ENCODE results near the gene ITPRID2.

Gene ITPRID2

DNA sequence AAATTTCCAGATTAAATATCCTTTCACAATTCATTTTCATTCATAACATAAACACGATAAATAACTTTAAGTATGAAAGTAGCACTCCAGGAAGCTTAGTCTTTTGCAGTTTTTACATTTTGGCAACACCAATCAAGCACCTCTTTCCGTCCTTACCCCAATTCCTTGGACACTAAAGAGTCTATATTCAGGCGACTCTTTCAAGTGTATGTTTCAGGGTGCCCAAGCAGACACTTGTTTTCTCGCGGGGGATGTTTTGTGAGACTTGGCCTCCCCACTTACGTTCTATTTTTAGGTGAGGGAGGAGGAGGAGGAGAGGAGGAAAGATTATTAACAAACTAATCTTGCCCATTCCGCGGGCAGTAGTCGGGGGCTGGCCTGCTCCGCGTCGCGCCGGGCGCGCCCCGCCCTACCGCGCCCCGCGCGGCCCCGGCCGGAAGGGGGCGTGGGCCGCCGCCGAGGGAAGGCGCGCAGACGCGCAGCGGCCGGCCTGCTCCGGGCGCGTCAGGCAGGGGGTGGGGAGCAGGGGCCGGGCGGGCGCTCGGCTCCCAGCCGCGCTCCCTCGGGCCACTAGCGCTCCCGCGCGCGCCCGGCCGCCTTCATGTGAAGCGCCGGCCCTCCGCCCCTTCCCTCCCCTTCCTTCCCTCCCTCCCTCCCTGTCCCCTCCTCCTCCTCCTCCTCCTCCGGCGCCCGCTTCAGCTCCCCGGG is at the start of gene ITPRID2:
TSS of gene ITPRID2 (plus strand) at position 473 of the 708 bp plus-strand sequence. CDS start 337 bp downstream, outside the sequence.
- DNase-seq = peak; percentile 84 to 92
- Histone ChIP-seq H3K4me3 (peak within 1 kb of the TSS; percentile 93 to 97), H3K27ac (peak within 1 kb of the TSS; percentile 98), H3K36me3 (no peaks in the 10 kb centered on the region), H3K4me1 (peaks cover 0 to 57% (median 16%) of the 10 kb centered on the region in 4 donors), H3K27me3 (no peaks in the 10 kb centered on the region), H3K9me3 (no peaks in the 10 kb centered on the region)
- intact Hi-C loops (cut with DNase I; ENCODE audit: low total_unique reads) = loop anchor here (10.0 kb wide), 1 partner anchor 823 kb away; the partner anchor contains the start of gene DNAJC10
- TF ChIP-seq, protein P1, sequence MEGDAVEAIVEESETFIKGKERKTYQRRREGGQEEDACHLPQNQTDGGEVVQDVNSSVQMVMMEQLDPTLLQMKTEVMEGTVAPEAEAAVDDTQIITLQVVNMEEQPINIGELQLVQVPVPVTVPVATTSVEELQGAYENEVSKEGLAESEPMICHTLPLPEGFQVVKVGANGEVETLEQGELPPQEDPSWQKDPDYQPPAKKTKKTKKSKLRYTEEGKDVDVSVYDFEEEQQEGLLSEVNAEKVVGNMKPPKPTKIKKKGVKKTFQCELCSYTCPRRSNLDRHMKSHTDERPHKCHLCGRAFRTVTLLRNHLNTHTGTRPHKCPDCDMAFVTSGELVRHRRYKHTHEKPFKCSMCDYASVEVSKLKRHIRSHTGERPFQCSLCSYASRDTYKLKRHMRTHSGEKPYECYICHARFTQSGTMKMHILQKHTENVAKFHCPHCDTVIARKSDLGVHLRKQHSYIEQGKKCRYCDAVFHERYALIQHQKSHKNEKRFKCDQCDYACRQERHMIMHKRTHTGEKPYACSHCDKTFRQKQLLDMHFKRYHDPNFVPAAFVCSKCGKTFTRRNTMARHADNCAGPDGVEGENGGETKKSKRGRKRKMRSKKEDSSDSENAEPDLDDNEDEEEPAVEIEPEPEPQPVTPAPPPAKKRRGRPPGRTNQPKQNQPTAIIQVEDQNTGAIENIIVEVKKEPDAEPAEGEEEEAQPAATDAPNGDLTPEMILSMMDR (IDR thresholded peaks at IDR 0.05) = peak in 1 of 2 experiments; percentile 58

DNA sequence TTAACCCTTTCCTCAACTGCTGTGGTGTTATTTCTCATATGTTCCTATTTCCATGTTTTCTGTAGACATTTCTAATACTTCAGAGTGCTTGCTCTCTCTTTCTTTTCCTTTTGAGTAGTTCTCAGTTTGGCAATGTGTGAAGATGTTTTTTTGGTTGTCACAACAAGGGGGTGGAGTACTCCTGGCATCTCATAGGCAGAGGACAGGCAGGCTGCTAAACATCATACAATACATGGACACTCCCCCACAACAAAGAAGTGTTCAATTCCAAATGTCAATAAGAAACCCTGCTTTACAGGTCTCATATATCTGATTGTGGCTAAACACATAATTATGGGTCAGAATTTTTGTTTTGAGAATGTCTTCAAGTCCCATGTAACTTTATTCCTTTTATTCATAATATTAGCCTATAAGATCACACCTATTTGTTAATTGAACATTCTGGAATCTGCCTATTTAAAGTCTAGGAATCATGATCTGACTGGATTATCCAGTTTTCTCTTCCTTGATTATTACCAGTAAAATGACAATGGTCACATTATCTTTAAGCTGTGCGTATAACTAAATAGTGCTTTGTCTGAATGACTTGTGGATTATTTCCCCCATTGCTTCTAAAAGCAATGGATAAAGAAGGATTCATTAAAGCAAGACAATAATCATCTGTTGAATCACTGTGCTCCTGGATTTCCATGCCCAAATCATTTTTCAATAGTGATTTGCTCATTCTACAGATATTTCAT is 46.8 kb upstream of the ITPRID2 start:
- no peak overlapping the region for H3K27ac ChIP-seq
- TF ChIP-seq, protein P1 (IDR thresholded peaks at IDR 0.05) = no peak
- H3K4me3 ChIP-seq = no peak overlapping the region
- H3K9me3 ChIP-seq = no peaks in the 10 kb centered on the region
- no peaks in the 10 kb centered on the region for H3K4me1 ChIP-seq
- no peaks in the 10 kb centered on the region for H3K36me3 ChIP-seq
- DNase-seq = no peak
- intact Hi-C loops (cut with DNase I; ENCODE audit: low total_unique reads) = no loop called here
- H3K27me3 ChIP-seq = no peaks in the 10 kb centered on the region

DNA sequence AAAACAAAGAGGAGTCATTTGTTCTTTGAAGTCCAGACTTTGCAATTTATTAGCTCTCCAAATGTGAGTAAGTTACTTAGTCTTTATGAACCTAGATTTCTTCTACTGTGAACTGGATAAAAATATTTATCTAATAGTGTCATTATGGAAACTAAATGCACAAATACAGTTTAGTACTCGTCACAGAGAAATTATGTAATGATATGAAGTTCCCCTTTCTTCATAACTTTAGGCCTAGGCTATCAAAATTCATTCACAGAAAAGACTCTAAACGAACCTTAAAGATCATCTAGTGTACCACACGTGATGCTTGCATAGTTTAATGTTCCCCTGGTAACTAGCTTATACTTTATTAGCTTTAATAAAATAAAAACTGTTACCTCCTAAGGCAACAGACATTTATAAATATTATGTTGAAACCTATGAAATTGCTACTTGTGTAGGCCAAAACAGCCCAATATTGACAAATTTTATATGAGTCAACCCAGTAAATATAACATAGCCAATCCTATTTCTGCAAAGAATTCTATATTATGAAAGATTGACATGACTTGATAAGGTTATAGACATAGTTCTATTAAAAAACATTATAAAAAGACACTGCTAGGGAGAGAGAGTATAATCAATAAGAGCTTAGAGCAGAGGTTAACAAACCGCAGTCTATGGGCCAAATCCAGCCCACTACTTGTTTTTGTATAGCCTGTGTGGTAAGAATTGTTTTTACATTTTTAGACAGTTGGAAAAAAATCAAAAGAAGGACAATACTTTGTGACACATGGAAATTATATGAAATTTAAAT is 44.9 kb upstream of the ITPRID2 start:
- no peak for DNase-seq
- Histone ChIP-seq H3K27me3 (no peaks in the 10 kb centered on the region), H3K4me1 (no peaks in the 10 kb centered on the region), H3K36me3 (no peaks in the 10 kb centered on the region), H3K27ac (no peak overlapping the region), H3K4me3 (no peak overlapping the region), H3K9me3 (no peaks in the 10 kb centered on the region)
- TF ChIP-seq, protein P1 (IDR thresholded peaks at IDR 0.05) = no peak
- intact Hi-C loops (cut with DNase I; ENCODE audit: low total_unique reads) = no loop called here

DNA sequence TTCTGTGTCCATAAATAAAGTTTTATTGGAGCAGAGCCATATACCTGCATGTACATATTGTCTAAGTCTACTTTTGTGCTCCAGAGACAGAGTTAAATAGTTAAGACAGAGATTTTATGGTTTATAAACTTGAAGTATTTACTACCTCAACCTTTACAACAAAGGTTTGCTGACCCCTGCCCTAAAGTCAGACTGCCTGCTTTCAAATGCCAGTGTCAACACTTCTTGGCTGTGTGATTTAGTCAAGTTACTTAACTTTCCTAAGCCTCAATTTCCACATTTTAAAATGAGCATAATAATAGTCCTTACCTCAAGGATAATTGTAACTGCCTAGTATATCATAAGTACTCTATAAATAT is 44.4 kb upstream of the ITPRID2 start:
- Histone ChIP-seq H3K4me3 (no peak overlapping the region), H3K9me3 (no peaks in the 10 kb centered on the region), H3K36me3 (no peaks in the 10 kb centered on the region), H3K27me3 (no peaks in the 10 kb centered on the region), H3K27ac (no peak overlapping the region), H3K4me1 (peaks cover 0 to 2% (median 0%) of the 10 kb centered on the region in 4 donors)
- no peak for DNase-seq
- TF ChIP-seq, protein P1 (IDR thresholded peaks at IDR 0.05) = no peak
- intact Hi-C loops (cut with DNase I; ENCODE audit: low total_unique reads) = no loop called here

DNA sequence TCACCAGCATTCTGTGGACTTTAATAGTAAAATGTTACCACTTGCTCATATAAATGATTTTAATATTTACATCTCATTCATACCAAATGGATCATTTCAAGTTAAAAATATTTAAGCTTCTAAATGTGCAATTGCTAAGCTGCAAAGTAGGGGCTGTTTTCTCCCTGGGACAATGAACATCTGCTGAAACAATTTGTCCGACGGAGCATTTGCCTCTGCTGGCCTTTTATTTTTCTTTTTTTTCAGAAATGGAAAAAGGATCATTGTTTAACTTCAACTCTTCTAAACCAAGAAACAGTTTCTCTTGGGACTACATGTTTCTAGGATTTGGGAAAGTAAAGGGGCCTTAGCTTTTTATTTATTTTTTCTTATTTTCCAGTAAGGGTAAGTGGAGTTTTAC is 43.8 kb upstream of the ITPRID2 start:
- Histone ChIP-seq H3K4me1 (peaks cover 0 to 2% (median 0%) of the 10 kb centered on the region in 4 donors), H3K4me3 (no peak overlapping the region), H3K9me3 (no peaks in the 10 kb centered on the region), H3K27me3 (no peaks in the 10 kb centered on the region), H3K36me3 (no peaks in the 10 kb centered on the region), H3K27ac (no peak overlapping the region)
- DNase-seq = no peak
- TF ChIP-seq, protein P1 (IDR thresholded peaks at IDR 0.05) = no peak
- intact Hi-C loops (cut with DNase I; ENCODE audit: low total_unique reads) = no loop called here
